Activated CD4-positive, alpha-beta T cell treated with anti-CD3 and anti-CD28 coated beads, Interleukin-2, amount 10 ng/mL, durations not matched to agents 24 days and 14 days (primary cell): ENCODE results near the gene ZSCAN10. TPM values are rescaled to one million over a fixed set of nuclear protein-coding genes. Genes with fewer than 3 reads are reported as not detected.

Source experiments
- total RNA-seq: library from RNA; stranded (reverse); gene quantifications from 2 replicates; pipeline ENCODE4 v1.2.3, GENCODE V29; 2022

ZSCAN10 gene
- total RNA-seq, 1 donor from 2014 or later, result not detected

Other genes starting within 250 kb of the ZSCAN10 start
- not detected in 2 replicates for gene PRSS22, start 241.1 kb downstream of the ZSCAN10 start, total RNA-seq
- 21.2 and 22.2 TPM in 2 replicates for gene FLYWCH2, start 216.1 kb downstream of the ZSCAN10 start, total RNA-seq
- gene FLYWCH1, start 187.4 kb downstream of the ZSCAN10 start, total RNA-seq, result 63.9 and 64.5 TPM in 2 replicates
- gene KREMEN2, start 135.0 kb downstream of the ZSCAN10 start, total RNA-seq, result 0.17 and 0.28 TPM in 2 replicates
- 41.0 and 43.3 TPM in 2 replicates for gene PAQR4, start 129.9 kb downstream of the ZSCAN10 start, total RNA-seq
- 152 TPM in 2 replicates for gene PKMYT1, start 118.8 kb downstream of the ZSCAN10 start, total RNA-seq
- not detected in 2 replicates for gene CLDN9, start 86.4 kb downstream of the ZSCAN10 start, total RNA-seq
- gene CLDN6, start 81.1 kb downstream of the ZSCAN10 start, total RNA-seq, result not detected in 2 replicates
- gene TNFRSF12A, start 78.9 kb downstream of the ZSCAN10 start, total RNA-seq, result 7.3 TPM in 2 replicates
- 29.4 TPM in 2 replicates for gene HCFC1R1, start 75.4 kb downstream of the ZSCAN10 start, total RNA-seq
- gene THOC6, start 75.3 kb downstream of the ZSCAN10 start, total RNA-seq, result 55.3 and 57.0 TPM in 2 replicates
- 0.43 and 0.63 TPM in 2 replicates for gene BICDL2, start 62.4 kb downstream of the ZSCAN10 start, total RNA-seq
- 8.1 and 10.2 TPM in 2 replicates for gene MMP25, start 52.7 kb downstream of the ZSCAN10 start, total RNA-seq
- 918 and 934 TPM in 2 replicates for gene IL32, start 33.7 kb downstream of the ZSCAN10 start, total RNA-seq
- gene ZNF205, start 13.3 kb upstream of the ZSCAN10 start, total RNA-seq, result 0.21 and 0.47 TPM in 2 replicates
- gene ZNF213, start 35.7 kb upstream of the ZSCAN10 start, total RNA-seq, result 9.5 and 10.6 TPM in 2 replicates
- not detected in 2 replicates for gene OR1F1, start 88.9 kb upstream of the ZSCAN10 start, total RNA-seq
- 13.1 and 13.4 TPM in 2 replicates for gene ZNF200, start 135.9 kb upstream of the ZSCAN10 start, total RNA-seq
- gene MEFV, start 157.3 kb upstream of the ZSCAN10 start, total RNA-seq, result not detected in 2 replicates
- gene ZNF263, start 184.2 kb upstream of the ZSCAN10 start, total RNA-seq, result 27.0 and 31.3 TPM in 2 replicates
- gene TIGD7, start 206.1 kb upstream of the ZSCAN10 start, total RNA-seq, result 2.3 and 3.2 TPM in 2 replicates
- gene ZNF75A, start 206.2 kb upstream of the ZSCAN10 start, total RNA-seq, result 26.5 and 33.5 TPM in 2 replicates